C4-2B (cell line): ENCODE measurements around the gene SLC2A13.

Experiments
- ZFX ChIP-seq: fragments of 450-650 bp; IDR thresholded peaks from 2 replicates; pipeline ENCODE4 v1.6.1; 2017
- TF ChIP-seq, protein P1 (sequence below): fragments of 450-650 bp; conservative IDR thresholded peaks from 2 replicates; pipeline ENCODE4 v1.5.1; 2017; ENCODE audit warnings: mild to moderate bottlenecking

DNA sequence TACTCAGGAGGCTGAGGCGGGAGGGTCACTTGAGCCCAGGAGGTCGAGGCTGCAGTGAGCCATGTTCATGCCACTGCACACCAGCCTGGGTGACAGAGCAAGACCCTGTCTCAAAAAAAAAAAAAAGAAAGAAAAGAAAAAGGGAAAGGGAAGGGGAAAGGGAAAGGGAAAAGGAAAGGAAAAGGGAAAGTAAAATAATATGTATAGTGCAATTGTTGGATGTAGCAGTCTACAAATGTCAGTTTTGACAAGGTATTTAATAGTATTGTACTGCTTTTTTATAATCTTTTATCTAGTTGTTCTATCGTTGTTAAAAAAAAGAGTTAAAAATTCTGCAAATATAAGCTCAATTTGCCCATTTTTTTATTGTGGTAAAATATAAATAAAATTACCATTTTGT, 67.3 kb downstream of the SLC2A13 start:
- TF ChIP-seq, protein P1, sequence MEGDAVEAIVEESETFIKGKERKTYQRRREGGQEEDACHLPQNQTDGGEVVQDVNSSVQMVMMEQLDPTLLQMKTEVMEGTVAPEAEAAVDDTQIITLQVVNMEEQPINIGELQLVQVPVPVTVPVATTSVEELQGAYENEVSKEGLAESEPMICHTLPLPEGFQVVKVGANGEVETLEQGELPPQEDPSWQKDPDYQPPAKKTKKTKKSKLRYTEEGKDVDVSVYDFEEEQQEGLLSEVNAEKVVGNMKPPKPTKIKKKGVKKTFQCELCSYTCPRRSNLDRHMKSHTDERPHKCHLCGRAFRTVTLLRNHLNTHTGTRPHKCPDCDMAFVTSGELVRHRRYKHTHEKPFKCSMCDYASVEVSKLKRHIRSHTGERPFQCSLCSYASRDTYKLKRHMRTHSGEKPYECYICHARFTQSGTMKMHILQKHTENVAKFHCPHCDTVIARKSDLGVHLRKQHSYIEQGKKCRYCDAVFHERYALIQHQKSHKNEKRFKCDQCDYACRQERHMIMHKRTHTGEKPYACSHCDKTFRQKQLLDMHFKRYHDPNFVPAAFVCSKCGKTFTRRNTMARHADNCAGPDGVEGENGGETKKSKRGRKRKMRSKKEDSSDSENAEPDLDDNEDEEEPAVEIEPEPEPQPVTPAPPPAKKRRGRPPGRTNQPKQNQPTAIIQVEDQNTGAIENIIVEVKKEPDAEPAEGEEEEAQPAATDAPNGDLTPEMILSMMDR = no peak
- TF ChIP-seq ZFX = no peak
